ENCODE results near the gene RPS27L.
"Not testable (repeated sequence)": the region's sequence is repeated elsewhere in the genome, so short reads cannot be mapped to it uniquely, and the experiment has no call there.

RPS27L gene

GRCh38 chr15:63098901-63099300 is 58.4 kb downstream of the RPS27L start:
- DNase-seq (ENCODE audit: low spot score): not testable (repeated sequence)
